GM21447 (cell line): ENCODE results near the gene NTN3.
"Not testable (repeated sequence)": the region's sequence is repeated elsewhere in the genome, so short reads cannot be mapped to it uniquely, and the experiment has no call there.

ENCODE experiments used
- ATAC-seq: cut with Tn5 transposase; IDR thresholded peaks from one replicate; pipeline ENCODE4 v1.9.1; 2021; ENCODE audit not compliant: unreplicated experiment

The NTN3 gene

GRCh38 chr16:2439598-2439997, 31.5 kb upstream of the NTN3 start:
- no peak for ATAC-seq

GRCh38 chr16:2441143-2441804, 29.8 kb upstream of the NTN3 start:
- ATAC-seq: not testable (repeated sequence)

GRCh38 chr16:2443555-2443954, 27.5 kb upstream of the NTN3 start:
- ATAC-seq: no peak

GRCh38 chr16:2447920-2448583, 23.0 kb upstream of the NTN3 start:
- ATAC-seq: no peak

- ATAC-seq: no peak
Measured at GRCh38 chr16:2449118-2449517, 22.0 kb upstream of the NTN3 start.

GRCh38 chr16:2450535-2450934, 20.6 kb upstream of the NTN3 start:
- no peak for ATAC-seq

GRCh38 chr16:2450975-2451381, 20.1 kb upstream of the NTN3 start:
- ATAC-seq: no peak

- no peak for ATAC-seq
Measured at GRCh38 chr16:2451851-2452320, 19.2 kb upstream of the NTN3 start.

- no peak for ATAC-seq
Measured at GRCh38 chr16:2452650-2453049, 18.4 kb upstream of the NTN3 start.

GRCh38 chr16:2455081-2455845, 15.8 kb upstream of the NTN3 start:
- ATAC-seq: no peak

- ATAC-seq: no peak
Measured at GRCh38 chr16:2456551-2457153, 14.4 kb upstream of the NTN3 start.

- no peak for ATAC-seq
Measured at GRCh38 chr16:2457267-2457666, 13.8 kb upstream of the NTN3 start.

GRCh38 chr16:2457946-2458345, 13.2 kb upstream of the NTN3 start:
- ATAC-seq: no peak

- peak; percentile 5 for ATAC-seq
Measured at GRCh38 chr16:2458887-2459646, 12.0 kb upstream of the NTN3 start.

GRCh38 chr16:2459647-2460390, 11.3 kb upstream of the NTN3 start, which contains the start of gene TEDC2:
Gene TEDC2 (plus strand): TSS chr16:2460109. CDS start chr16:2460145, 36 bp downstream.
- peak; percentile 85 for ATAC-seq

GRCh38 chr16:2460391-2460713, 10.7 kb upstream of the NTN3 start:
- no peak for ATAC-seq

GRCh38 chr16:2460916-2461315, 10.2 kb upstream of the NTN3 start:
- ATAC-seq: no peak

- no peak for ATAC-seq
Measured at GRCh38 chr16:2462031-2462866, 8.8 kb upstream of the NTN3 start.

GRCh38 chr16:2464333-2464732, 6.8 kb upstream of the NTN3 start:
- no peak for ATAC-seq
